ENCODE data around the gene ZBTB43. TPM values are rescaled to one million over a fixed set of nuclear protein-coding genes. Genes with fewer than 3 reads are reported as not detected.

ZBTB43 gene
- total and polyA plus RNA-seq, 2 experiments from 2014 or later = 9.7 to 11.8 TPM

DNA sequence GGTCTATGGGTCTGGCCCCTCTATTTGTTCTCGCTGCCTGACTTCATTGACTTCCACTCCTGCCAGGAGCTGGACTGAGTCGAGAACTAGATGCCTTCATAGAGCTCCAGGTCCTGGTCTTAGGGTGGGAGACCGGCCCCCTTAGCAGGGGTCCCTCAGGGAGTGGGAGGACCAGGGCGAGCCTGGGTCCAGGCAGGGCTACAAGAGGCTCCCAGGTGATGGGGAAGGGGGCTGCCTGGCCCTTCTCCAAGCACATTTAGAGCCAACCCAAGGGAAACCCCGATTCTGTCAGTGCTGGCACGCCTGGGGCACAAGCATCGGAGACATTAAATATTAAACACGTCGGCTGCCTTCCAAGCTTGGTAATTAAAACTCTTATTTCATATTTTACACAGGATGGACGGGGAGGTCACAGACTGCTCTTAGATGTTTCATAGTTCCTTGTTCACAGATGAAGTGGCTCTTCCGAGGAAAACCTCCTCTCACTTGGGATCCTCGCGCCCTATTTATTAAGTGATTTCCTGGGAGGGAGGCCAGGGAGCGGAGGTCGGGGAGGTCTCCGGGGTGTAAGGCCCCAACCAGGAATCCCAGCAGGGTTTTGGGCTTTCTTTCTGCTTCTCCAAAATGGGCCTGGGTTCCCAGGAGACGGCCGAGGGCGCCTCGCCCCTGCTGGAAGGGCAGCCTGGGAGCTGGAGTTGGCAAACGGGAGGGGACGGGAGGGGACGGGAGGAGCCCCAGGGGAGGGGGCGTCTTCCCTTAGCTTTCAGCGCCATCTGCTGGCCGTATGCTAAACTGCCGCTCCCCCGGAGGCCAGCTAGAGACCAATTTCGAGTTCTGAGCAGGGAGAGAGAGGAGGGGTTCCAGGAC is 23.4 kb upstream of the ZBTB43 start:
- ATAC-seq (peak; percentile 88), DNase-seq (ENCODE audit: low spot score) (peak; percentile 95)
- Histone ChIP-seq H4K20me1 (replicated peaks; ENCODE audit: insufficient read depth) (no peaks in the 10 kb centered on the region), H3K79me2 (replicated peaks; ENCODE audit: insufficient read depth) (no peaks in the 10 kb centered on the region), H3K4me1 (ENCODE audit: insufficient read depth) (no peaks in the 10 kb centered on the region), H3K27ac (ENCODE audit: low read depth) (no peak overlapping the region), H3K9me2 (ENCODE audit: insufficient read depth) (no peaks in the 10 kb centered on the region), H3K27me3 (ENCODE audit: insufficient read depth) (0 out of 2 replicates have a peak, but pooled peaks cover 5% of the 10 kb centered on the region), H3K4me3 (peak overlapping the region; percentile 36; the same call in 1 of the 2 replicates), H3F3A (replicated peaks; ENCODE audit: low read depth) (no peaks in the 10 kb centered on the region), H3K36me3 (ENCODE audit: insufficient read depth) (no peaks in the 10 kb centered on the region), H3K4me2 (peak overlapping the region; percentile 73), H2AFZ (peak overlapping the region; percentile 98)
- Mint-ChIP-seq H3K4me3 (no peak overlapping the region), H3K9me3 (no peaks in the 10 kb centered on the region), H3K36me3 (ENCODE audit: low read depth) (no peaks in the 10 kb centered on the region), H3K4me1 (0 out of 3 replicates have a peak, but pooled peaks cover 3% of the 10 kb centered on the region), H3K27me3 (ENCODE audit: insufficient read depth, low read depth, poor library complexity) (peaks cover 10% of the 10 kb centered on the region), H3K27ac (no peak overlapping the region)
- TF ChIP-seq, protein P1, sequence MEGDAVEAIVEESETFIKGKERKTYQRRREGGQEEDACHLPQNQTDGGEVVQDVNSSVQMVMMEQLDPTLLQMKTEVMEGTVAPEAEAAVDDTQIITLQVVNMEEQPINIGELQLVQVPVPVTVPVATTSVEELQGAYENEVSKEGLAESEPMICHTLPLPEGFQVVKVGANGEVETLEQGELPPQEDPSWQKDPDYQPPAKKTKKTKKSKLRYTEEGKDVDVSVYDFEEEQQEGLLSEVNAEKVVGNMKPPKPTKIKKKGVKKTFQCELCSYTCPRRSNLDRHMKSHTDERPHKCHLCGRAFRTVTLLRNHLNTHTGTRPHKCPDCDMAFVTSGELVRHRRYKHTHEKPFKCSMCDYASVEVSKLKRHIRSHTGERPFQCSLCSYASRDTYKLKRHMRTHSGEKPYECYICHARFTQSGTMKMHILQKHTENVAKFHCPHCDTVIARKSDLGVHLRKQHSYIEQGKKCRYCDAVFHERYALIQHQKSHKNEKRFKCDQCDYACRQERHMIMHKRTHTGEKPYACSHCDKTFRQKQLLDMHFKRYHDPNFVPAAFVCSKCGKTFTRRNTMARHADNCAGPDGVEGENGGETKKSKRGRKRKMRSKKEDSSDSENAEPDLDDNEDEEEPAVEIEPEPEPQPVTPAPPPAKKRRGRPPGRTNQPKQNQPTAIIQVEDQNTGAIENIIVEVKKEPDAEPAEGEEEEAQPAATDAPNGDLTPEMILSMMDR (conservative IDR thresholded peaks at IDR 0.05; ENCODE audit: low read depth in 2 of 2) = peak; percentile 90 to 96
- TF ChIP-seq, protein P2, sequence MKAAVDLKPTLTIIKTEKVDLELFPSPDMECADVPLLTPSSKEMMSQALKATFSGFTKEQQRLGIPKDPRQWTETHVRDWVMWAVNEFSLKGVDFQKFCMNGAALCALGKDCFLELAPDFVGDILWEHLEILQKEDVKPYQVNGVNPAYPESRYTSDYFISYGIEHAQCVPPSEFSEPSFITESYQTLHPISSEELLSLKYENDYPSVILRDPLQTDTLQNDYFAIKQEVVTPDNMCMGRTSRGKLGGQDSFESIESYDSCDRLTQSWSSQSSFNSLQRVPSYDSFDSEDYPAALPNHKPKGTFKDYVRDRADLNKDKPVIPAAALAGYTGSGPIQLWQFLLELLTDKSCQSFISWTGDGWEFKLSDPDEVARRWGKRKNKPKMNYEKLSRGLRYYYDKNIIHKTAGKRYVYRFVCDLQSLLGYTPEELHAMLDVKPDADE (IDR thresholded peaks at IDR 0.05) = no peak

DNA sequence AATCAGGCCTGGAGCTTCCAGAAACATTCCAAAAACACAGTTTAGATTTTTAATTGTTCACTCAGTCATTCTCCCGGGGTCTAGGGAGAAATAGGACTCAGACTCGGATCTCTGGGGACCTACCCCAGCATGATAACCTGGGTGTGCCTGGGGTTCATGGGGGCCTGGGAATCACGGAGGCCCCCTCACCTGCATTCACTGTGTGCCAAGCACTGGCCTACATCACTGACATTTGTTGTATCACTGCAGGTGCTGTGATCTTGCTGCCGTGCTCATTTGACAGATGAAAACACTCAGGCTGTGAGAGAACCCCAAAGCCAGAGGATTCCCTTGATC is 22.8 kb upstream of the ZBTB43 start:
- Mint-ChIP-seq H3K27me3 (ENCODE audit: insufficient read depth, low read depth, poor library complexity) (peaks cover 10% of the 10 kb centered on the region), H3K9me3 (no peaks in the 10 kb centered on the region), H3K27ac (no peak overlapping the region), H3K4me1 (0 out of 3 replicates have a peak, but pooled peaks cover 3% of the 10 kb centered on the region), H3K36me3 (ENCODE audit: low read depth) (no peaks in the 10 kb centered on the region), H3K4me3 (no peak overlapping the region)
- no peaks in the 10 kb centered on the region for H3K4me1 ChIP-seq (ENCODE audit: insufficient read depth)
- no peaks in the 10 kb centered on the region for H4K20me1 ChIP-seq (replicated peaks; ENCODE audit: insufficient read depth)
- TF ChIP-seq ZNF331 (CRISPR knock-in tag; IDR thresholded peaks at IDR 0.05; ENCODE audit: low read depth) = no peak
- ATAC-seq (no peak), DNase-seq (ENCODE audit: low spot score) (no peak)
- H3K36me3 ChIP-seq (ENCODE audit: insufficient read depth) = no peaks in the 10 kb centered on the region
- no peak overlapping the region for H3K27ac ChIP-seq (ENCODE audit: low read depth)
- no peaks in the 10 kb centered on the region for H3K9me2 ChIP-seq (ENCODE audit: insufficient read depth)
- no peak overlapping the region for H3K4me2 ChIP-seq
- no peak overlapping the region for H3K4me3 ChIP-seq
- H3K27me3 ChIP-seq (ENCODE audit: insufficient read depth) = 0 out of 2 replicates have a peak, but pooled peaks cover 5% of the 10 kb centered on the region
- H3K79me2 ChIP-seq (replicated peaks; ENCODE audit: insufficient read depth) = no peaks in the 10 kb centered on the region
- H3F3A ChIP-seq (replicated peaks; ENCODE audit: low read depth) = no peaks in the 10 kb centered on the region
- peak overlapping the region; percentile 85 for H2AFZ ChIP-seq

DNA sequence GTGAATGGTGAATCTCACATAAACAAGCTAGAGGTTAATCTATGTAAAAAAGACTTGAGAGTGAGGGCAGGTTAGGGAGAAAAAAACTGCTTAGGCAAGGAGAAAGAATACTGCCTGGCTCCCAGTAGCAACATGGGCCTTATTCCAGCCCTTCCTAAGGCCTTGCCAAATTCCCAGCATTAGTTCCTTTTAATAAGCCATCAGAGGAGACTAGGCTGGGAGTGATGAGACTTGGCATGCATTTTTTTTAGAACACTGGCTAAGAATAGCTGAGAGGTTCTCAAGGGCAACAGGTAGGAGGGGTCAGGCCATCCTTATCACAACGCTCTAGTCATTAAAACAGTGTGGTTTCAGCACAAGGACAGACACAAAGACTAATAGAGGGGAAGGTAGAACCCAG is 20.9 kb upstream of the ZBTB43 start:
- H3K27me3 ChIP-seq (ENCODE audit: insufficient read depth) = 0 out of 2 replicates have a peak, but pooled peaks cover 5% of the 10 kb centered on the region
- Mint-ChIP-seq H3K27me3 (ENCODE audit: insufficient read depth, low read depth, poor library complexity) (peaks cover 10% of the 10 kb centered on the region), H3K4me3 (no peak overlapping the region)
- TF ChIP-seq POLR2AphosphoS5 (IDR thresholded peaks at IDR 0.05; ENCODE audit: low read depth) (no peak), NANOG (IDR thresholded peaks at IDR 0.05; ENCODE audit: borderline replicate concordance) (no peak), ZNF331 (CRISPR knock-in tag; IDR thresholded peaks at IDR 0.05; ENCODE audit: low read depth) (no peak), EZH2 (IDR thresholded peaks at IDR 0.05; ENCODE audit: low read depth, unreplicated experiment) (no peak), STAT1 (IDR thresholded peaks at IDR 0.05; ENCODE audit: unreplicated experiment) (no peak), CREB1 (CRISPR knock-in tag; IDR thresholded peaks at IDR 0.05; ENCODE audit: low read depth) (no peak)
- TF ChIP-seq, protein P2 (IDR thresholded peaks at IDR 0.05) = no peak

More for the DNA sequence above, 20.9 kb upstream of the ZBTB43 start:
- H3K9me3 Mint-ChIP-seq = no peaks in the 10 kb centered on the region
- Histone ChIP-seq H3F3A (replicated peaks; ENCODE audit: low read depth) (no peaks in the 10 kb centered on the region), H3K4me3 (no peak overlapping the region), H3K27ac (ENCODE audit: low read depth) (no peak overlapping the region), H3K79me2 (replicated peaks; ENCODE audit: insufficient read depth) (no peaks in the 10 kb centered on the region), H3K9me2 (ENCODE audit: insufficient read depth) (no peaks in the 10 kb centered on the region), H3K36me3 (ENCODE audit: insufficient read depth) (no peaks in the 10 kb centered on the region), H3K4me2 (no peak overlapping the region), H2AFZ (no peak overlapping the region), H3K4me1 (ENCODE audit: insufficient read depth) (no peaks in the 10 kb centered on the region), H4K20me1 (replicated peaks; ENCODE audit: insufficient read depth) (no peaks in the 10 kb centered on the region)
- no peaks in the 10 kb centered on the region for H3K36me3 Mint-ChIP-seq (ENCODE audit: low read depth)
- 0 out of 3 replicates have a peak, but pooled peaks cover 2% of the 10 kb centered on the region for H3K4me1 Mint-ChIP-seq
- ATAC-seq (no peak), DNase-seq (ENCODE audit: low spot score) (no peak)
- no peak overlapping the region for H3K27ac Mint-ChIP-seq

All from GM23338 (cell line).